Sigmoid colon (tissue), 7 donors: ENCODE data around the gene NEUROD4. TPM values are rescaled to one million over a fixed set of nuclear protein-coding genes. Genes with fewer than 3 reads are reported as not detected.

ENCODE experiments used
- DNase-seq: peaks from one replicate; pipeline ENCODE4 v3.0.0-alpha.2; 2019
- H3K27ac ChIP-seq, 4 donors: fragments of 200-600 bp; sonication (generic); one replicate each; pipeline ENCODE4 v1.5.1; 2016 to 2019; ENCODE audit warnings: mild to moderate bottlenecking in 1 of 4
- H3K27me3 ChIP-seq, 3 donors: fragments of 200-600 bp; sonication (generic); one replicate each; pipeline ENCODE4 v1.5.1; 2019; ENCODE audit warnings: mild to moderate bottlenecking in 1 of 3
- H3K36me3 ChIP-seq, 4 donors: fragments of 200-600 bp; sonication (generic); one replicate each; pipeline ENCODE4 v1.5.1; 2016 to 2019
- H3K4me1 ChIP-seq, 4 donors: fragments of 200-600 bp; sonication (generic); one replicate each; pipeline ENCODE4 v1.5.1; 2017 to 2019
- H3K4me3 ChIP-seq, 4 donors: fragments of 200-600 bp; sonication (generic); one replicate each; pipeline ENCODE4 v1.5.1; 2017 to 2019; ENCODE audit warnings: mild to moderate bottlenecking in 2 of 4, moderate library complexity in 1 of 4
- H3K9me3 ChIP-seq, 4 donors: fragments of 200-600 bp in 3 of 4; sonication (generic) in 3 of 4; one replicate each; pipeline versions ENCODE4 v1.5.1 to v1.6.1; 2013 to 2019
- EP300 ChIP-seq, 4 donors: sonication (generic); formaldehyde crosslinking; IDR thresholded peaks; one replicate each; pipeline ENCODE4 v1.6.1; 2017; ENCODE audit warnings: antibody characterized with exemption in 4 of 4
- POLR2A ChIP-seq, 2 donors: fragments of 450-650 bp; IDR thresholded peaks; one replicate each; pipeline ENCODE4 v1.6.1; 2016; ENCODE audit warnings: antibody characterized with exemption in 2 of 2, mild to moderate bottlenecking in 2 of 2, moderate library complexity in 2 of 2
- POLR2AphosphoS5 ChIP-seq, 4 donors: sonication (generic); formaldehyde crosslinking; IDR thresholded peaks; one replicate each; pipeline ENCODE4 v1.6.1; 2017; ENCODE audit warnings: antibody characterized with exemption in 4 of 4
- WGBS, 2 donors: extraction: QIAGEN DNeasy Blood & Tissue Kit; methylation state at CpG; one replicate each; pipeline ENCODE4 v1.1.7; 2013; 5-methylcytosine and 5-hydroxymethylcytosine counted together
- intact Hi-C: fragments of 100-400 bp; cut with DNase I; formaldehyde crosslinking; loops from one replicate; pipeline ENCODE4 v1.15.1; 2023
- polyA plus RNA-seq, 3 donors: library from polyadenylated mRNA; stranded (reverse); fragments of 200-250 nt; gene quantifications; one replicate each; pipeline ENCODE4 v1.2.3, GENCODE V29; 2013
- total RNA-seq, 4 donors: library from RNA; depleted of rRNA; stranded (reverse); fragments of >200 nt; gene quantifications; one replicate each; pipeline ENCODE4 v1.1.0, GENCODE V29; 2016
- TF ChIP-seq, protein P1 (sequence below), 4 experiments: fragments of 450-650 bp in 3 of 4; fragments of 200-600 bp in 1 of 4; IDR thresholded peaks; one replicate each; pipeline ENCODE4 v1.5.1; 2016 to 2019; ENCODE audit warnings: antibody characterized with exemption in 4 of 4, mild to moderate bottlenecking in 3 of 4, moderate library complexity in 2 of 4
- donor health status: healthy with polysubstance abuse.
- donor health status: Bipolar disorder and iron deficiency.
- donor health status: healthy.

Gene NEUROD4
- total and polyA plus RNA-seq, 7 donors = not detected

DNA sequence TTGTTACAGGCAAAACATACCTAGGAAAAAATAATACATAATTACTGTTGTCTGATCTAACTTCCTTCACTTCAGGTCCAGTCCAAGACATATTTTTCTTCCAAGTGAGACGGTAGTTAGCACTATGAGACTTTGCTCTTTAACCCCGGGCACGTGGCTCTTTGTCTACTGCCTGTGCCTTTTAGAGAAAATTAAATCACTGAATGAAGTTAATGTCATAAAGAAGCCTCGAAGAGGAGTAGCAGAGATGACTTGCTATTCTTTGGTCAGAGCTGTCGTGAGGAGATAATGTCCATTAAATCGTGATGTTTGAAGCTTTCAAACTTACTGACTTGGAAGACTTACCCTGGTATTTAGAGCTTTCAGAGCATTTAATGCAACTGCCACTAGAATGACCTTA, 43.9 kb upstream of the NEUROD4 start:
- 15 to 52% methylated on average over 6 of the region's 6 CpGs for WGBS, 2 donors
- Histone ChIP-seq H3K4me1 (no peaks in the 10 kb centered on the region), H3K27me3 (no peaks in the 10 kb centered on the region), H3K27ac (no peak overlapping the region), H3K4me3 (no peak overlapping the region), H3K36me3 (no peaks in the 10 kb centered on the region), H3K9me3 (no peaks in the 10 kb centered on the region)
- no peak for DNase-seq
- intact Hi-C loops = no loop called here
- TF ChIP-seq, protein P1, sequence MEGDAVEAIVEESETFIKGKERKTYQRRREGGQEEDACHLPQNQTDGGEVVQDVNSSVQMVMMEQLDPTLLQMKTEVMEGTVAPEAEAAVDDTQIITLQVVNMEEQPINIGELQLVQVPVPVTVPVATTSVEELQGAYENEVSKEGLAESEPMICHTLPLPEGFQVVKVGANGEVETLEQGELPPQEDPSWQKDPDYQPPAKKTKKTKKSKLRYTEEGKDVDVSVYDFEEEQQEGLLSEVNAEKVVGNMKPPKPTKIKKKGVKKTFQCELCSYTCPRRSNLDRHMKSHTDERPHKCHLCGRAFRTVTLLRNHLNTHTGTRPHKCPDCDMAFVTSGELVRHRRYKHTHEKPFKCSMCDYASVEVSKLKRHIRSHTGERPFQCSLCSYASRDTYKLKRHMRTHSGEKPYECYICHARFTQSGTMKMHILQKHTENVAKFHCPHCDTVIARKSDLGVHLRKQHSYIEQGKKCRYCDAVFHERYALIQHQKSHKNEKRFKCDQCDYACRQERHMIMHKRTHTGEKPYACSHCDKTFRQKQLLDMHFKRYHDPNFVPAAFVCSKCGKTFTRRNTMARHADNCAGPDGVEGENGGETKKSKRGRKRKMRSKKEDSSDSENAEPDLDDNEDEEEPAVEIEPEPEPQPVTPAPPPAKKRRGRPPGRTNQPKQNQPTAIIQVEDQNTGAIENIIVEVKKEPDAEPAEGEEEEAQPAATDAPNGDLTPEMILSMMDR (IDR thresholded peaks at IDR 0.05) = no peak
- no peak for TF ChIP-seq POLR2AphosphoS5 (IDR thresholded peaks at IDR 0.05)
- TF ChIP-seq POLR2A (IDR thresholded peaks at IDR 0.05) = no peak
- TF ChIP-seq EP300 (IDR thresholded peaks at IDR 0.05) = no peak

DNA sequence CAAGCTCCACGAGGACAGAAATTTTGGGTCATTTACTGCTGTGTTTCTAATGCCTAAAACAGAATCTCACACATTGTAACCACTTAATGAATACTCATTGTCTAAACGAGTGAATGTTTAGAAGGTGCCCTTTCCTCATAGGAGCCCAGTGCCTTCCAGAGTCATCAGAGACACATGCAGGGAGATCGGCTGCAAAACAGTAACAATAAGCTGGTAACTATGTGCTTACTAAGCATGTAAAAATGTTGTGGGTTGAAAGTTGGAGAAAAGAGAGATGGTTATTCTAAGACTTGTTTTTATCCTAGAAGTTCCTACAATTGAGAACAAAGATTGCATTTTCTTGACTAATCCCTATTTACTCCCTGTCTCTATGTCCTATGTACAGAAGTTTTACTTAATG, 42.6 kb upstream of the NEUROD4 start:
- Histone ChIP-seq H3K27ac (no peak overlapping the region), H3K9me3 (no peaks in the 10 kb centered on the region), H3K4me1 (no peaks in the 10 kb centered on the region), H3K4me3 (no peak overlapping the region), H3K36me3 (no peaks in the 10 kb centered on the region), H3K27me3 (no peaks in the 10 kb centered on the region)
- intact Hi-C loops = no loop called here
- TF ChIP-seq, protein P1 (IDR thresholded peaks at IDR 0.05) = no peak
- TF ChIP-seq EP300 (IDR thresholded peaks at IDR 0.05) (no peak), POLR2AphosphoS5 (IDR thresholded peaks at IDR 0.05) (no peak), POLR2A (IDR thresholded peaks at IDR 0.05) (no peak)
- DNase-seq = no peak
- WGBS, 2 donors = 55 to 59% methylated on average over 3 of the region's 3 CpGs

DNA sequence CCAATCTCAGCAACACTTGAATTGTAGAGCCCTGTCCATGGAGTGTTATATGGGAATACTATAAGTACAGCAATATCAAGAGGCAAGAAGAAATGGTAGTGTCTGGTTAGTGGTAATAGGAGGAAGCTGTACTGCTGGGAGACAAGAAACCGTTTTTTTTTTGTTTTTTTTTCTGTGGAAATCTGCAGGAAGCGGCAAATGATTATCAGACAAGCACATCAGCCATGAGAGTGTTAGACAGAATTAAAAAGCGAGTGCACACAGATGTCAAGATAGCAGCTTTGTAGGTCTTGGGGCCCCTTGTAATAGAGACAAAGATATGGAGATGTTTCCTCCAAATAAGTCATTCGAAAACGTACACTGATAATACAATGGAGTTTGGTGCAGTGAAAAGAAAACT, 41.9 kb upstream of the NEUROD4 start:
- no peaks in the 10 kb centered on the region for H3K27me3 ChIP-seq
- TF ChIP-seq POLR2AphosphoS5 (IDR thresholded peaks at IDR 0.05) (no peak), EP300 (IDR thresholded peaks at IDR 0.05) (no peak), POLR2A (IDR thresholded peaks at IDR 0.05) (no peak)
- TF ChIP-seq, protein P1 (IDR thresholded peaks at IDR 0.05) = no peak
- no peaks in the 10 kb centered on the region for H3K9me3 ChIP-seq
- intact Hi-C loops = no loop called here
- no peak overlapping the region for H3K27ac ChIP-seq
- no peaks in the 10 kb centered on the region for H3K4me1 ChIP-seq
- no peaks in the 10 kb centered on the region for H3K36me3 ChIP-seq
- no peak for DNase-seq
- no peak overlapping the region for H3K4me3 ChIP-seq
- 61 to 79% methylated on average over 5 of the region's 5 CpGs for WGBS, 2 donors

DNA sequence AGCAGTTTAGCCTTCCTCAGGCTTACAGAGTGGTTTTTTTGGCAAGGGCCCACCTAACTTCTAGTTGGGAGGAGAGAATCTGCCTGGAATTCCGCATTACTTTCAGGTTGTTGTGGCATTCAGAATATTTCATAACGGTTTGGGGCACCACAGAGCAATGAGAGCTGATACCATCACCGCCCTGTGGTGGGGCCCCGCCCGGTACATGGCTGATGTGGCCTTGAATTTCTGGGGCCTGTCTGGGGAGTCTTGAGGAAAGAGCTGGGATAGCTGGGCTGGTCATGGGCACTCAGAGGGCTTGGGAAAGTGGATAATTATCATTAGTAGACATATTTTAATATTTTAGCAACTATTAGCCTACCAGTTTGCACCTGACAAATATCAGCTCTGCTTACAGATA, 39.4 kb upstream of the NEUROD4 start:
- H3K27ac ChIP-seq = no peak overlapping the region
- H3K4me3 ChIP-seq = no peak overlapping the region
- H3K4me1 ChIP-seq = no peaks in the 10 kb centered on the region
- TF ChIP-seq, protein P1 (IDR thresholded peaks at IDR 0.05) = no peak
- TF ChIP-seq EP300 (IDR thresholded peaks at IDR 0.05) = no peak
- TF ChIP-seq POLR2A (IDR thresholded peaks at IDR 0.05) = no peak
- no peak for TF ChIP-seq POLR2AphosphoS5 (IDR thresholded peaks at IDR 0.05)
- no peaks in the 10 kb centered on the region for H3K36me3 ChIP-seq
- H3K27me3 ChIP-seq = no peaks in the 10 kb centered on the region
- DNase-seq = no peak
- intact Hi-C loops = no loop called here
- no peaks in the 10 kb centered on the region for H3K9me3 ChIP-seq
- 70 to 78% methylated on average over 5 of the region's 5 CpGs for WGBS, 2 donors

DNA sequence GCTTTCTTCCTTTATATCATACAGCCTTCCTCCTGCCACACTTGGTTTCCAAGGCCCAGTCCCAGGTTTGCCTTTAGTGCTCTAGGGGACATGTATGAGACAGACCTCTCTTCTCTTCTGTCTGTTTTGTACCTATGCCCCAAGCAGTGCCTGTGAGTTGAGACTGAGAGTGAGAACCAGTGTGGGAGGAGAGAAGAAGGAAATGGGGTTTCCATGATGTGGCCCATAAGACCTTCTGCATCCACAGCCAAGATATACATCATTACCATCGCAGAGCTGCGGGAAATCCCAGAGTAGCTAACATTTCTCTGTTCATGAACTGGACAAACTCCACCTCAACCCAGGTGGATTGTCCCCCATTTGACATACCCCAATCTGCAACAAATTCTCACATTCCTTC, 38.0 kb upstream of the NEUROD4 start:
- no peaks in the 10 kb centered on the region for H3K36me3 ChIP-seq
- H3K9me3 ChIP-seq = no peaks in the 10 kb centered on the region
- intact Hi-C loops = no loop called here
- H3K4me1 ChIP-seq = no peaks in the 10 kb centered on the region
- no peak for DNase-seq
- H3K4me3 ChIP-seq = no peak overlapping the region
- no peaks in the 10 kb centered on the region for H3K27me3 ChIP-seq
- TF ChIP-seq, protein P1 (IDR thresholded peaks at IDR 0.05) = no peak
- TF ChIP-seq POLR2A (IDR thresholded peaks at IDR 0.05) = no peak
- 72 to 90% methylated on average over 2 of the region's 2 CpGs for WGBS, 2 donors
- no peak overlapping the region for H3K27ac ChIP-seq
